Measurements from ENCODE around the gene SNX9.
A peak's percentile ranks its signal among the peaks of the same experiment; 100 is the strongest.

SNX9 gene

DNA sequence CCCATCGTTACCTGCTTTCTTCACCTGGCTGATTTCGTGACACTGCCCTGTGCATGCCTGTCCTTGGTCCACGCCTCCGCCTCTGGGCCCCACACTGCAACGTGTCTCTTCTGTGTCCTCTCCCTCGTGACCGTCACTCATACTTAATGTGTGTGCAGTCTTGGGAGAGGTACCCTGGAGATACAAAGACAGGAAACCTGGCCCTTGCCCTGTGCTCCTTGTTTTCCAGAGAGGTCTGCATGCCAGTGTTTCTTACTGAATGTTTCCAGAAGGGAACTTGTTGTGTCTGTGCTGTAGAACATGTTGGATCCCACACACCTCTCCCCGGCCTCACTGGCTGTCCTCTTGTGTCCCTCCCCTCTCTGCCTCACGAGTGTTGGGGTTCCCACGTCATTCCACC lies 45.8 kb downstream of the SNX9 start:
- no peak overlapping the region for H3K27ac ChIP-seq (ENCODE audit: low read length, poor library complexity, severe bottlenecking)

GRCh38 chr6:157869673-157870302 lies 46.7 kb downstream of the SNX9 start:
- Histone ChIP-seq H4K8ac (ENCODE audit: low read length) (no peak overlapping the region), H3K23ac (ENCODE audit: low read length in 2 of 2) (no peak overlapping the region), H3K36me3 (ENCODE audit: control insufficient read depth in 1 of 2, insufficient read depth in 2 of 2, low read depth in 1 of 2, low read length in 2 of 2) (peaks cover 30 to 88% of the 10 kb centered on the region in 2 experiments), H3K14ac (ENCODE audit: low read length in 2 of 2) (no peak overlapping the region), H4K91ac (ENCODE audit: low read length) (no peak overlapping the region), H3K79me1 (replicated peaks; ENCODE audit: low read length, poor library complexity, severe bottlenecking) (peaks cover 22% of the 10 kb centered on the region), H3K9me3 (ENCODE audit: control insufficient read depth, low read length) (no peaks in the 10 kb centered on the region), H2AFZ (ENCODE audit: low read depth, low read length) (no peak overlapping the region), H3K18ac (ENCODE audit: low read depth in 1 of 2, low read length in 2 of 2) (no peak overlapping the region), H3K9ac (ENCODE audit: low read length) (no peak overlapping the region), H3K4ac (ENCODE audit: low read depth in 1 of 2, low read length in 2 of 2) (no peak overlapping the region), H3K4me2 (ENCODE audit: low read length, poor library complexity, severe bottlenecking) (no peak overlapping the region), H3K27ac (ENCODE audit: low read length, poor library complexity, severe bottlenecking) (no peak overlapping the region), H2BK12ac (ENCODE audit: low read length in 2 of 2) (no peak overlapping the region), H2BK15ac (ENCODE audit: low read depth, poor library complexity, severe bottlenecking) (no peak overlapping the region), H2BK120ac (ENCODE audit: low read depth, low read length) (no peak overlapping the region), H2BK5ac (ENCODE audit: low read depth, low read length, poor library complexity, severe bottlenecking) (no peak overlapping the region), H3K27me3 (ENCODE audit: control insufficient read depth in 1 of 2, insufficient read depth in 1 of 2, low read length in 2 of 2) (no peaks in the 10 kb centered on the region), H3K4me1 (ENCODE audit: control insufficient read depth, insufficient read depth, low read depth, low read length) (peaks cover 13% of the 10 kb centered on the region), H3K4me3 (ENCODE audit: insufficient read depth in 1 of 2, low read depth in 1 of 2, low read length in 2 of 2) (no peak overlapping the region), H2AK5ac (ENCODE audit: low read length, severe bottlenecking) (no peak overlapping the region)
- no peak for DNase-seq
- 96% methylated on average over 19 of the region's 19 CpGs for WGBS

More for the DNA sequence above, 45.8 kb downstream of the SNX9 start:
- Histone ChIP-seq H3K9me3 (ENCODE audit: control insufficient read depth, low read length) (no peaks in the 10 kb centered on the region), H3K4me3 (ENCODE audit: insufficient read depth in 1 of 2, low read depth in 1 of 2, low read length in 2 of 2) (no peak overlapping the region), H3K4me1 (ENCODE audit: control insufficient read depth, insufficient read depth, low read depth, low read length) (peaks cover 16% of the 10 kb centered on the region), H2BK12ac (ENCODE audit: low read length in 2 of 2) (no peak overlapping the region), H4K91ac (ENCODE audit: low read length) (peak overlapping the region; percentile 62), H3K4me2 (ENCODE audit: low read length, poor library complexity, severe bottlenecking) (no peak overlapping the region), H2BK5ac (ENCODE audit: low read depth, low read length, poor library complexity, severe bottlenecking) (no peak overlapping the region), H3K36me3 (ENCODE audit: control insufficient read depth in 1 of 2, insufficient read depth in 2 of 2, low read depth in 1 of 2, low read length in 2 of 2) (peaks cover 28 to 78% of the 10 kb centered on the region in 2 experiments), H3K14ac (ENCODE audit: low read length in 2 of 2) (no peak overlapping the region), H2BK120ac (ENCODE audit: low read depth, low read length) (no peak overlapping the region), H3K4ac (ENCODE audit: low read depth in 1 of 2, low read length in 2 of 2) (no peak overlapping the region), H3K79me1 (replicated peaks; ENCODE audit: low read length, poor library complexity, severe bottlenecking) (peaks cover 22% of the 10 kb centered on the region), H3K23ac (ENCODE audit: low read length in 2 of 2) (no peak overlapping the region), H2AFZ (ENCODE audit: low read depth, low read length) (no peak overlapping the region), H4K8ac (ENCODE audit: low read length) (no peak overlapping the region), H2BK15ac (ENCODE audit: low read depth, poor library complexity, severe bottlenecking) (no peak overlapping the region), H3K18ac (ENCODE audit: low read depth in 1 of 2, low read length in 2 of 2) (no peak overlapping the region), H3K9ac (ENCODE audit: low read length) (peak overlapping the region; percentile 50), H2AK5ac (ENCODE audit: low read length, severe bottlenecking) (no peak overlapping the region), H3K27me3 (ENCODE audit: control insufficient read depth in 1 of 2, insufficient read depth in 1 of 2, low read length in 2 of 2) (no peaks in the 10 kb centered on the region)
- no peak for DNase-seq
- WGBS = 98% methylated on average over 10 of the region's 10 CpGs

GRCh38 chr6:157873735-157874344 lies 50.8 kb downstream of the SNX9 start:
- Histone ChIP-seq H2AK5ac (ENCODE audit: low read length, severe bottlenecking) (no peak overlapping the region), H3K9ac (ENCODE audit: low read length) (peak overlapping the region; percentile 12), H3K36me3 (ENCODE audit: control insufficient read depth in 1 of 2, insufficient read depth in 2 of 2, low read depth in 1 of 2, low read length in 2 of 2) (peaks cover 46 to 95% of the 10 kb centered on the region in 2 experiments), H4K8ac (ENCODE audit: low read length) (no peak overlapping the region), H3K27ac (ENCODE audit: low read length, poor library complexity, severe bottlenecking) (no peak overlapping the region), H3K18ac (ENCODE audit: low read depth in 1 of 2, low read length in 2 of 2) (no peak overlapping the region), H3K79me1 (replicated peaks; ENCODE audit: low read length, poor library complexity, severe bottlenecking) (peaks cover 28% of the 10 kb centered on the region), H2BK15ac (ENCODE audit: low read depth, poor library complexity, severe bottlenecking) (no peak overlapping the region), H2BK120ac (ENCODE audit: low read depth, low read length) (no peak overlapping the region), H3K23ac (ENCODE audit: low read length in 2 of 2) (no peak overlapping the region), H3K4me2 (ENCODE audit: low read length, poor library complexity, severe bottlenecking) (no peak overlapping the region), H2BK5ac (ENCODE audit: low read depth, low read length, poor library complexity, severe bottlenecking) (no peak overlapping the region), H3K14ac (ENCODE audit: low read length in 2 of 2) (no peak overlapping the region), H2AFZ (ENCODE audit: low read depth, low read length) (no peak overlapping the region), H3K4me3 (ENCODE audit: insufficient read depth in 1 of 2, low read depth in 1 of 2, low read length in 2 of 2) (no peak overlapping the region), H3K9me3 (ENCODE audit: control insufficient read depth, low read length) (no peaks in the 10 kb centered on the region), H4K91ac (ENCODE audit: low read length) (no peak overlapping the region), H3K4ac (ENCODE audit: low read depth in 1 of 2, low read length in 2 of 2) (no peak overlapping the region), H3K4me1 (ENCODE audit: control insufficient read depth, insufficient read depth, low read depth, low read length) (peaks cover 9% of the 10 kb centered on the region), H2BK12ac (ENCODE audit: low read length in 2 of 2) (no peak overlapping the region), H3K27me3 (ENCODE audit: control insufficient read depth in 1 of 2, insufficient read depth in 1 of 2, low read length in 2 of 2) (no peaks in the 10 kb centered on the region)
- peak; percentile 68 for DNase-seq
- WGBS = 55% methylated on average over 8 of the region's 9 CpGs

GRCh38 chr6:157877149-157877548 lies 54.1 kb downstream of the SNX9 start:
- no peak overlapping the region for H2BK12ac ChIP-seq (ENCODE audit: low read length in 2 of 2)
- no peak overlapping the region for H4K91ac ChIP-seq (ENCODE audit: low read length)
- no peaks in the 10 kb centered on the region for H3K9me3 ChIP-seq (ENCODE audit: control insufficient read depth, low read length)
- H2BK15ac ChIP-seq (ENCODE audit: low read depth, poor library complexity, severe bottlenecking) = no peak overlapping the region
- no peak overlapping the region for H3K4me2 ChIP-seq (ENCODE audit: low read length, poor library complexity, severe bottlenecking)
- no peak overlapping the region for H3K27ac ChIP-seq (ENCODE audit: low read length, poor library complexity, severe bottlenecking)
- H3K9ac ChIP-seq (ENCODE audit: low read length) = peak overlapping the region; percentile 24
- no peak overlapping the region for H3K23ac ChIP-seq (ENCODE audit: low read length in 2 of 2)
- H3K4me3 ChIP-seq (ENCODE audit: insufficient read depth in 1 of 2, low read depth in 1 of 2, low read length in 2 of 2) = no peak overlapping the region
- no peak overlapping the region for H2AK5ac ChIP-seq (ENCODE audit: low read length, severe bottlenecking)
- H2BK5ac ChIP-seq (ENCODE audit: low read depth, low read length, poor library complexity, severe bottlenecking) = no peak overlapping the region
- H3K4me1 ChIP-seq (ENCODE audit: control insufficient read depth, insufficient read depth, low read depth, low read length) = peaks cover 6% of the 10 kb centered on the region
- no peak for DNase-seq
- peaks cover 27% of the 10 kb centered on the region for H3K79me1 ChIP-seq (replicated peaks; ENCODE audit: low read length, poor library complexity, severe bottlenecking)
- no peaks in the 10 kb centered on the region for H3K27me3 ChIP-seq (ENCODE audit: control insufficient read depth in 1 of 2, insufficient read depth in 1 of 2, low read length in 2 of 2)
- H3K4ac ChIP-seq (ENCODE audit: low read depth in 1 of 2, low read length in 2 of 2) = no peak overlapping the region
- WGBS = 90% methylated on average over 3 of the region's 4 CpGs
- no peak overlapping the region for H2AFZ ChIP-seq (ENCODE audit: low read depth, low read length)
- no peak overlapping the region for H2BK120ac ChIP-seq (ENCODE audit: low read depth, low read length)
- peaks cover 27 to 97% of the 10 kb centered on the region in 2 experiments for H3K36me3 ChIP-seq (ENCODE audit: control insufficient read depth in 1 of 2, insufficient read depth in 2 of 2, low read depth in 1 of 2, low read length in 2 of 2)
- H3K14ac ChIP-seq (ENCODE audit: low read length in 2 of 2) = no peak overlapping the region
- no peak overlapping the region for H3K18ac ChIP-seq (ENCODE audit: low read depth in 1 of 2, low read length in 2 of 2)
- no peak overlapping the region for H4K8ac ChIP-seq (ENCODE audit: low read length)
